ENCODE data around the gene APOE.
A peak's percentile ranks its signal among the peaks of the same experiment; 100 is the strongest.

APOE gene

DNA sequence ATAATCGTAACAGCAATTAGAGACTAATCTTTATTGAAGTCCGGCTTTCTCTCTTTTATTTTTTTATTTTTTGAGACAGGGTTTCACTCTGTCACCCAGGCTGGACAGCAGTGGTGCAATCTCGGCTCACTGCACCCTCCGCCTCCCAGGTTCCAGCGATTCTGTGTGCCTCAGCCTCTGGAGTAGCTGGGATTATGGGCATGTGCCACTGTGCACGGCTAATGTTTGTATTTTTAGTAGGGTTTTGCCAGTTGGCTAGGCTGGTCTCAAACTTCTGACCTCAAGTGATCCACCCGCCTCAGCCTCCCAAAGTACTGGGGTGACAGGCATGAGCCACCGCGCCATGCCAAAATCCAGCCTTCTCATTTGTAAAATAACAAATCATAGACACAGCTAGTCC, 44.0 kb downstream of the APOE start:
- TF ChIP-seq, protein P1, sequence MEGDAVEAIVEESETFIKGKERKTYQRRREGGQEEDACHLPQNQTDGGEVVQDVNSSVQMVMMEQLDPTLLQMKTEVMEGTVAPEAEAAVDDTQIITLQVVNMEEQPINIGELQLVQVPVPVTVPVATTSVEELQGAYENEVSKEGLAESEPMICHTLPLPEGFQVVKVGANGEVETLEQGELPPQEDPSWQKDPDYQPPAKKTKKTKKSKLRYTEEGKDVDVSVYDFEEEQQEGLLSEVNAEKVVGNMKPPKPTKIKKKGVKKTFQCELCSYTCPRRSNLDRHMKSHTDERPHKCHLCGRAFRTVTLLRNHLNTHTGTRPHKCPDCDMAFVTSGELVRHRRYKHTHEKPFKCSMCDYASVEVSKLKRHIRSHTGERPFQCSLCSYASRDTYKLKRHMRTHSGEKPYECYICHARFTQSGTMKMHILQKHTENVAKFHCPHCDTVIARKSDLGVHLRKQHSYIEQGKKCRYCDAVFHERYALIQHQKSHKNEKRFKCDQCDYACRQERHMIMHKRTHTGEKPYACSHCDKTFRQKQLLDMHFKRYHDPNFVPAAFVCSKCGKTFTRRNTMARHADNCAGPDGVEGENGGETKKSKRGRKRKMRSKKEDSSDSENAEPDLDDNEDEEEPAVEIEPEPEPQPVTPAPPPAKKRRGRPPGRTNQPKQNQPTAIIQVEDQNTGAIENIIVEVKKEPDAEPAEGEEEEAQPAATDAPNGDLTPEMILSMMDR (IDR thresholded peaks at IDR 0.05) = no peak

DNA sequence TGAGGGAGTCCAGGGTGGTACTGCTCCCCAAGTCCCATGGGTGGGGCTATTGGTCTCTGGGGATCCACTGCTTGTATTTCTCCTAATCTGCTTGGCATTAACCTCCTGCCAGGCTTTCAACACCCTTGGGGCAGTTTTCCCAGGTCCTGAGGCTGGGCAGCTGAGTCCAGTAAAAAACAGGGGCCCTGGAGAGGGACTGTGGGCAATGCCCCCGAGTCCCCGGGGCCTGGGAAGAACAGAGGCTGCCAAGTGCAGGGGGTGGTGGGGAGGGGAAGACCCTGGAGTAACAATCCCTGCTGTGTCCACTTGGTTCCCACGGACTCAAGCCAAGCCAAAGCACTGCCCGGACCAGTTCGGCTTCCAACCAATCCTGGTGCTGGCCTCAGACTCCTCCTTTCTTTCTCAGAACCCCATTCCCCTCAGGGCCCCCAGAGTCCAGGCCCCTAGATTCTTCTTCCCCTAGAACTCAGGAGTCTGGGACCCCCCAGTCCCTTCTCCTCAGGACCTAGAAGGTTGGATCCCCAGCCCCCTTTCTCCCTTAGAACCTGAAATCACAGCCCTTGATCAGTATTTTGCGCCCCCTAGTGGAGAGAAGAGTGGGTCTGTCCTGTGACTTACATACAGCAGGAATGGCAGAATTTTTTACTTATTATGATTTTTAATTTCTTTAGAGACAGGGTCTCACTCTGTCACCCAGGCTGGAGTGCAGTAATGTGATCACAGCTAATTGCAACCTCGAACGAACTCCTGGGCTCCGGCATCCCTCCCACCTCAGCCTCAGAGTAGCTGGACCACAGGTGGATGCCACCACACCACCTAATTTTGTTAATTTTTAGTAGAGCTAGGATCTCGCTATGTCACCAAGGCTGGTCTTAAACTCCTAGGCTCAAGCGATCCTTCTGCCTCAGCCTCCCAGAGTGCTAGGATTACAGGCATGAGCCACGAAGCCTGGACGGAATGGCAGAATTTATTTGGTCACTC, 45.9 kb downstream of the APOE start:
- TF ChIP-seq, protein P1 (IDR thresholded peaks at IDR 0.05) = peak; percentile 69

DNA sequence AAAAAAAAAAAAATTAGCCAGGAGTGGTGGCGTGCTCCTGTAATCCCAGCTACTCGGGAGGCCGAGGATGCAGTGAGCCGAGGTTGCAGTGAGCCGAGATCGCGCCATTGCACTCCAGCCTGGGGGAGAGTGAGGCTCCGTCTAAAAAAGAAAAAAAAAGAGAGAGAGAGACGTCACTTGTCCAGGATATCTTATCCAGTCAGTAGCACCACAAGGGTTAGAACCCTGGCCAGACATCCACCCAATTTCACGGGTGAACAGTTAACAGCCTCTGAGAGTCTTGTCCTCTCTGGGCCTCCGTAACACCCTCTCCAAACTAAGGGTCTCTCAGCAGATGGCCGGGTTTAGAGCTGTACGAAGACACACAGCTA, 48.7 kb downstream of the APOE start:
- TF ChIP-seq, protein P1 (IDR thresholded peaks at IDR 0.05) = no peak

DNA sequence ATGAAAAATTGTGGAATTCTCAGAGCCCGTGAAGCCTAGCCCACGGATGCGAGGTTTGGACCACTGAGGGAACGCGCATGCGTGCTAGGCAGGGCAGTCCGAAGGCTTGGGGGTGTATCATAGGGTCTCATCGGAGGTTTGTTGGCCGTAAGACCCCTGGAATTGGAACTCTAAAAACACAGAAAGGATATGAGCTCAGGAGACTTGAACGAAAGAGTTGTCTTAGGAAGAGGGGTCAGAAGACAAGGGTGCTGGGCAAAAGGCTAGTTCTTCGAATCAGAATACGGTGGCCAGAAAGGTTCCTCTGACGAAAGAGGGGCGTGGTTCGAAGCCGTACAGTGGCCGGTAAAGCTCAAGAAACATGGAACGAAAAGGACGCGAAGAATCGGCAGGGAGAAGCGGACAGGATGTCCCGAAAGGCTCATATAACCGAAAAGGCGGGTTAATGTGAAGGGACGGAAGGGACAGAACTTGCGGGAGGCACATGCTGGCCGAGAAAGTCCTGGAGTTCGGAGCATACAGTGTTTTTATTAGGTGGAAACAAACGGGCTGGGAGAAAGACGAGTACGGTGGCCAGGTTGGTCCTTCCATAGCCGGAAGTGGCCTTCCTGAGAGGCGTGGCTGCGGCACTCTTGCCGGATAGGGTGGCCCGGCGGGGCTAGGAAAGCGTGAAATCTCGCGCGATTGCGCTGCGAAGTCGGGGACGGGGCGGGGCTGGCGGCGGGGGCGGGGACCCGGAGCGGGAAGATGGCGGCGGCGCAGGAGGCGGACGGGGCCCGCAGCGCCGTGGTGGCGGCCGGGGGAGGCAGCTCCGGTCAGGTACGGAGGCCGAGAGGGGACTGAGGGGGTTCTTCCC, 49.3 kb downstream of the APOE start, which contains the start of gene CLPTM1:
Gene CLPTM1 (plus strand): TSS at position 732 of the 856 bp plus-strand sequence. CDS start 16 bp downstream, at position 748.
- TF ChIP-seq, protein P1 (IDR thresholded peaks at IDR 0.05) = no peak

DNA sequence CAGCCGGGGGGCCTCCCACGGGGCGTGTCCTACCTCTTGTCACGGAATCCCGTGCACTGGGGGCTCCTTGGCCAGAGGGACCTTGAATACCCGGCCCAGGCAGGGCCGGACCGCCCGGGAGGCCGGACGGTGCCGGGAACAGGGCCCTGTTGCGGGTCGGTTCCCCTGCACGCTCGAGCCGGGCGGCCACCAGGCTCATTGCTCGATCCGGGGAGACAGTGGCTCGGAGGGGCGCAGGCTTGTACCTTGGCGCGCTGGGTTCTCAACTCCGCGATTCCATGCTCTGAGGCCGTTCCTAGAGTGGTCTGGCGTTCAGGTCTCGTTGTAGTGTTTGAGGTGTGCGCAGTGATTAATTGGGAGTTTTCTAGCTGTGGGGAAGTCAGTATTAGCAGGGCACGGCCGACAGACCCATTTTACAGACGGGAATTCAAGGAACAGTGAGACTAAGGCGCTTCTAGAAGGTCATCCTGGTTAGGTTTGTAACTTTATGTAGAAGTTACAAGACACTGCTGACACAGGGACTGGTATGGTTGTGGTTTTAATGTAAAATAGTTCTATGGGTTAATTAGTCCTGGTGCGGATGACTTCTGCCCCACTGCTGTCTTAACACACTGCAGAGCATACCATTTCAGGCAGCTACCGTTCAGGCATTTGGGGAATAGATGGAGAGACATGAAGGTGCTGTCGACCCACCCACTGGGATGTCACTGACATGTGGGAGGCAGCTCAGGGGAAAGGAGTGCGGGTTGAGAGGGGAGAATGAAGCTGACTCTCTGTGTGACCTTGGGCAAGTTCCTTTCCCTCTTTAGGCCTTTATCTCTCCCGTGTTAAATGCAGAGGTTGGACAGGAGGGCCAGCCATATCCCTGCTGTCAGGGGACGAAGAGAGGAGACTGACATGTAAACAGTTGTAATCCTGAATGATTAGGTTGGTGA, 50.2 kb downstream of the APOE start:
- TF ChIP-seq, protein P1 (IDR thresholded peaks at IDR 0.05) = no peak

DNA sequence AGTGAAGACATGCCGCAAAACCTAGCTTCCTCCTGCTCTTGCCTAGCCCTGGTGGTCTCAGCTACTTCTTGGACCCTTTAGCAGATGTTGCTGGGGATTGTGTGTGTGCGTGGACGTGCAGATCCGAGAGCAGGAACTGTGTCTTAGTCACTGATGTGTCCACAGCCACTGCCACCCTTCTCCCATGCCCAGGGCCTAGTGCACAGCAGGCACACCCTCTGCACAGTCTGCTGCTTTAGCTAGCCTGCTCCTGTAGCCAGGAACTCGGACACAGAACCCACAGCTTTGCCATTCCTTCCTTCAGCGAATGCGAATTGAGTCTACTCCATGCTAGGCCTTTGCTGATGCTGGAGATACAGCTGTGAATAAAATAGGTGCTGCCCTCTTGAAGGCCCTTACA, 51.9 kb downstream of the APOE start:
- TF ChIP-seq, protein P1 (IDR thresholded peaks at IDR 0.05) = no peak

Measured in LNCAP (cell line).